CD4-positive, alpha-beta T cell treated with Interleukin-6 at 100 ng/mL for 8 hours (primary cell): ENCODE measurements around the gene MTO1.
"Not testable (repeated sequence)": the region's sequence is repeated elsewhere in the genome, so short reads cannot be mapped to it uniquely, and the experiment has no call there.

Experiments used
- DNase-seq: peaks from one replicate; pipeline ENCODE4 v3.0.0-alpha.2; 2020; ENCODE audit warnings: mixed read lengths, low spot score

MTO1 gene

GRCh38 chr6:73461537-73462350 lies at the start of gene MTO1:
MTO1 (plus strand) TSS chr6:73461737; CDS start chr6:73461855, 118 bp downstream.
- peak; percentile 82 for DNase-seq

GRCh38 chr6:73413102-73413501 lies 48.4 kb upstream of the MTO1 start:
- DNase-seq = no peak

GRCh38 chr6:73418081-73418741 lies 43.3 kb upstream of the MTO1 start:
- no peak for DNase-seq

- DNase-seq = no peak
Measured at GRCh38 chr6:73421534-73421933, 40.0 kb upstream of the MTO1 start.

- DNase-seq = no peak
Measured at GRCh38 chr6:73435236-73435635, 26.3 kb upstream of the MTO1 start.

- DNase-seq = no peak
Measured at GRCh38 chr6:73443555-73443954, 18.0 kb upstream of the MTO1 start.

- peak; percentile 33 for DNase-seq
Measured at GRCh38 chr6:73451223-73452106, 10.1 kb upstream of the MTO1 start.

GRCh38 chr6:73452107-73452461 lies 9.5 kb upstream of the MTO1 start, which contains the start of gene CGAS:
CGAS (minus strand) TSS chr6:73452297; CDS start chr6:73452181, 116 bp downstream.
- peak; percentile 71 for DNase-seq

GRCh38 chr6:73455865-73456629 lies 5.5 kb upstream of the MTO1 start:
- DNase-seq = no peak

- not testable (repeated sequence) for DNase-seq
Measured at GRCh38 chr6:73459474-73459873, 2.1 kb upstream of the MTO1 start.

GRCh38 chr6:73460056-73460455 lies 1.5 kb upstream of the MTO1 start:
- no peak for DNase-seq

- no peak for DNase-seq
Measured at GRCh38 chr6:73471686-73472290, 10.3 kb downstream of the MTO1 start.

GRCh38 chr6:73476723-73477122 lies 15.2 kb downstream of the MTO1 start:
- no peak for DNase-seq

- no peak for DNase-seq
Measured at GRCh38 chr6:73477407-73477806, 15.9 kb downstream of the MTO1 start.

- no peak for DNase-seq
Measured at GRCh38 chr6:73481969-73482368, 20.4 kb downstream of the MTO1 start.

GRCh38 chr6:73484438-73484837 lies 22.9 kb downstream of the MTO1 start:
- DNase-seq = no peak

GRCh38 chr6:73487473-73487872 lies 25.9 kb downstream of the MTO1 start:
- DNase-seq = no peak

- no peak for DNase-seq
Measured at GRCh38 chr6:73491377-73491776, 29.8 kb downstream of the MTO1 start.

- no peak for DNase-seq
Measured at GRCh38 chr6:73497915-73498314, 36.4 kb downstream of the MTO1 start.

- no peak for DNase-seq
Measured at GRCh38 chr6:73503027-73503772, 41.7 kb downstream of the MTO1 start.

- no peak for DNase-seq
Measured at GRCh38 chr6:73504160-73504559, 42.6 kb downstream of the MTO1 start.
